HG02571 (cell line): ENCODE data around the gene KLHL29.

Experiments used
- ATAC-seq: cut with Tn5 transposase; IDR thresholded peaks from one replicate; pipeline ENCODE4 v1.9.1; 2021; ENCODE audit warnings: mild to moderate bottlenecking, moderate library complexity; ENCODE audit not compliant: unreplicated experiment

KLHL29 gene

DNA sequence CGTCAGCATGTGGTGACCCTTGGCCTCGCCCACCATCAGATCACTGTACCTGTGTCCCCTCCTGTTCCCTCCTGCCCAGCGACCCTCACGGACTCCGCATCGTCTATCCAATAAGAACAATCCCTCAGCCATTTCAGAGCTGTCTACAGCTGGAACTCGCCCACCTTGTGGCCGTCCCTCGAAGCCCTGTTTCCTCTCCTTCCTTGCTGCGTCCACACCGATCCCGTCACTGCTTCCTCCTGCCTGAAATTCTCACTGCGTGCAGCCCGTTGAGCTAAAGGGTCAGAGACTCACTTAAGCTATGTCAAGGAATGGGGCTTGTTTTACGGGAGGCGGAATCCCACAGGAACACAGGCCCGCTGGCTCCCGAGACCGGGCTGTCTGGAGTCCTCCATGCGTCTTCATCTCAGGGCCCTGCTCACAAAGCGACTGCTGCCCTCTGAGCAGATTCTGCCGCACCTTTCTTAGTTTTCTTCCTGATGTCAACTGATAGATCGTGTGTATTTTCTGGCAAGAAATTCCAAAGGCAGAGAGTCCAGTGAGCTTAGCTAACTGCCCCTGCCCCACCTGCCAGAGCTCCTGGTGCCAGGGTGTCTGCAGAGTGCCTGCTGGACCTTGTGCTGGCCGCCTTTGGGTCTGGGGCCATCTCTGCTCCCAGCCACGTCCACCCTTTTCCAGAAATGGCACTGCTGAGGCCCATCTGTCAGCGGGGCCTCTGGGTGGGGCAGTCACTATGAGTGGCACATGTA is 35.3 kb downstream of the KLHL29 start:
- no peak for ATAC-seq

- ATAC-seq: no peak
These were observed 36.0 kb downstream of the KLHL29 start for GRCh38 chr2:23420840-23421476.

- ATAC-seq: no peak
These were observed 37.4 kb downstream of the KLHL29 start for GRCh38 chr2:23422089-23423061.

- ATAC-seq: no peak
These were observed 38.3 kb downstream of the KLHL29 start for GRCh38 chr2:23423062-23423872.

- no peak for ATAC-seq
These were observed 39.1 kb downstream of the KLHL29 start for GRCh38 chr2:23423873-23424680.

GRCh38 chr2:23425338-23425871 is 40.4 kb downstream of the KLHL29 start:
- no peak for ATAC-seq

DNA sequence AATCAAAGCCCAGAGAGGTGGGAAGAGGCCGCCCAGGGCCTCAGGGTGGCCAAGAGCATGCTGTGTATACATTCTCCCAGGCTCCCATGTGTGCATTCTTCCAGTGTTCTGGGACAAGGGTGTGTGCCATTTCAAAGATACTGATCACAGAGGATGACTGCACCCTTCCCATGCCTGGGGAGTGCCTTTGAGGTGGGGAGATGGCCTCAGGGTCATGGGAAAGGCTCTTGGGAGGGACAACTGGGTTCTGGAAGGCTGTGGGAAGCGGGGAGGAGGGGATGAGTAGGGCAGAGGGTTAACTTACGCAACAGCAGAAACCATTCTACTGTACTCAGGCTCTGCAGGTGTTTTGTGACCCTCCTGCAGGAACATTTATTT is 40.9 kb downstream of the KLHL29 start:
- ATAC-seq: no peak

DNA sequence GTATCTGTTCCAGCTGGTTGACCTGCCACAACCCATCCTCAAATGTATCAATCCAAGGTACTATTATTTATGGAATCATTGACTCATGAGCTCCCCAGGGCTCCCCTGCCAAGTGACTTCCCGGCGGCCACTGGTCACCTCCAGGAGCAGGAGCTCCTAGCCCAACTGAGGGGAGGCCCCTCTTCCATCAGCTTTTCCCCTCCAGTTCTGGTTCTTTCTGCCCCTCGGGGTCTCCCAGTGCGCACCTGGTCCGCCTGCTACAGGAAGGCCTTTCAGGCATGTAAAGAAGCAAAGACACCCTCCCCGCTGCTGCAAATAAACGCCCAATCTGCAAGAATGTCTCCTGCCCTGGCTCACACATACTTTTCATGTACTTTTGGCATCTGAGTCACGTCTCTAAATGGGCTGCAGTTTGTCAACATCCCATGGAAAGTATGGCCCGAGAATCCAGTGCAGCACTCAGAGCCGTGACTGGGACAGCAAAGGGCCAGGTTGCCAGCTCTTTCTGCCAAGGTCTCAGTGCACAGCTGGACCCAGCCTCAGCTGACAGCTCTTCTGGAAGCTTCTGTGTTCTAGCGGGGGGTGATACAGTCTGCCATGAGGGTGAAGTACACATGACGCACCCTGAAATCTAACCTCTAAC is 41.4 kb downstream of the KLHL29 start:
- ATAC-seq: no peak

- no peak for ATAC-seq
These were observed 42.4 kb downstream of the KLHL29 start for GRCh38 chr2:23427350-23427749.

GRCh38 chr2:23427976-23428375 is 43.0 kb downstream of the KLHL29 start:
- no peak for ATAC-seq

GRCh38 chr2:23429036-23429435 is 44.1 kb downstream of the KLHL29 start:
- no peak for ATAC-seq

- no peak for ATAC-seq
These were observed 45.3 kb downstream of the KLHL29 start for GRCh38 chr2:23430263-23430662.

DNA sequence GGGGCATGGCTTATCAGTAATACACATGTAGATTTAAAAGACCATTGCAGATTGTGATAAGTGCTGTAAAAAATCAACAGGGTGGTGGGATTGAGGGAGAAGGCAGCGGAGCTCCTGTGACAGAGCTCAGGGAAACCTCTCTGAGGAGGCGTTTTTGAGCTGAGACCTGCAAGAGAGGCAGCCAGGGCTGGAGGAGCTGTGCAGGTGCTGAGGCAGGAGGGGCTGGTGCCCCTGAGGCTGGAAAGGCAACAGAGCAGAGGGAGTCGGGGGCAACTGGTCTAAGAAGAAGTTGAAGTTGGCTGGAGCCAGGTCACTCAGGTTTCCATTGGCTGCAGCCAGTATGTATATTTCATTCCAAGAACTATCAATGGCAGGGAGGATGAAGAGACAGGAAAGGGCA is 47.6 kb downstream of the KLHL29 start:
- ATAC-seq: no peak

DNA sequence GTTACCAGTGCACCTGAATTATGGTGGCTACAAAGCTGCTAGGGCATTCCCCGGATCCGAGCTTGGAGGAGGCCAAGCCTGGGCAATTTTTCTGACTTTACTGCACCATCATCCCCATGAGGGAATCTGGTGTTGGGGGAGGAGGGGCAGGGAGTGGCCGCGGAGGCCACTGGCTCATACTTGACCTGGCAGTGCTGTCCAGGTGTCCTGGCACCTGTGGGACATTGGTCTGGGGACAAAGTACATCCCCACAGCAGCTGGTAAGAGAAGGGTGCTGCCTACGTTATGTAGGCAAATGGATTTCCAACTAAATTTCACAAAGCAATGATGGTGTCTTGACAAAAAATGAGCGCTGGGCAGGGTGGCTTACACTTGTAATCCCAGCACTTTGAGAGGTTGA is 48.3 kb downstream of the KLHL29 start:
- ATAC-seq: no peak

DNA sequence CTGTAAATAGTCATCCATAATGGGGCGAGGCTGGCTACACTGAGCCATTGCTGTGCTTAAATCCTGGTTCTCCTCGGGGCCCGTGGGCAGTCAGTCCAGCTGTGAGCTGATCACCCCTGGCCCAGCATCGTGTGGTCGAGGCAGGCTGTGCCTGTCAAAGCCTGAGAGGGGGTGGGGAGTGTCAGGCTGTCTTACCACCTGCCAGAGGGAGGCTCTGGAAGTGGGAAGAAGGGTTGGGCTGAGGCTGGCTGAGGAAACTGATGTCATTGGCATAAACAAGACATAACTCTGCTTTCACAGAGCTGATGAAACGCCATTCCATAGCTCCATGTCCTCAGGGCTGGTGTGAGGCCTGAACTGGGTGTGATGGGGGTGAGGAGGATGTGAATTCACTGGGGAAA is 49.7 kb downstream of the KLHL29 start:
- ATAC-seq: no peak

- ATAC-seq: no peak
These were observed 50.5 kb downstream of the KLHL29 start for GRCh38 chr2:23435250-23436035.

DNA sequence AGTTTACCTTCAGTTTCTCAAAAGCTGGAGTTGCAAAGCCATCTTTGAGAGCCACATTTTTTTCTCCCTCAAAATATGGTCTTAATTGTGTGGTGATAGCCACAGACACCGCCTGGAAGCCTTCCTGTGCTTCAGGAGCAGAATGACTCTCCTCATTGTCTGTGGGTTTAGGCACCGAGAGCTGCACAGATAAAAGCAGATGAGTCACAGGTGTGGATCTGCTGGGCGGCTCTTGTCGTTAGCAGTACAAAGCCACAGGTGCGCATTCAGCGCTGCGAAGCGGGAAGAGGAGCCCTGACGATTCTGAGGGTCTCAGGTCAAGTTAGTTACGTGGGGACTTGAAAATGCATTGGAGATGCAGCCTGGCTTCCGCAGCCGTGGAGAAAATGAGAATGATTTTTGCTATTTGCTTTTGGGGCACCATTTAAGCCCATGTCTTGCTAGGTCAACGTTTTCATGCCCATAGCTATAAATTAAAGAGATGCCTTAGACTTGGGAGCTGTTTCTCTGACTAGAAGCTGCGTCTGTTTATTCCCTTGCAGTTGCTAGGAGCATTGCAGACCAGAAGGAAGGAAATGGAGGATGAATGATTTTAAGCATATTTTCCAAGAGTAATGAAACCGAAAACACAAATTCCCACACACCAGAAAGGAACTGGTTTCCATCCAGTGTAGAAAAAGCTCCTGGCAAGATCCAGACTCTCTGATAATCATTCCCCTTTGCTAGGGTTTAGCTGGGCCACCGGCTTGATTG is 51.5 kb downstream of the KLHL29 start:
- no peak for ATAC-seq

DNA sequence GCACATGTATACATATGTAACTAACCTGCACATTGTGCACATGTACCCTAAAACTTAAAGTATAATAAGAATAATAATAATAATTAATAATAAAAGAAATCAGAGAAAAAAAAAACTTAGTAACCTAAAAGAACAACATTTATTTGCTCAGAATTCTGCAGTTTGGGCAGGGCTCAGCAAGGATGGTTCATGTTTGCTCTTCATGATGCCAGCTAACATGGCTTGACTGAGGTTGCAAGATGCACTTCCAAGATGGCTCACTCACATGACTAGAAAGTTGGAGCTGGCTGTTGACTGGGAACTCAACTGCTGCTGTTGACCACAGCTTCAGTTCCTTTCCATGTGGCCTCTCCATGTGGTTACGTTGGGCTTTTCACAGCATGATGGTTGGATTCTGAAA is 56.4 kb downstream of the KLHL29 start:
- ATAC-seq: no peak
